ENCODE measurements around the gene DICER1. TPM values are rescaled to one million over a fixed set of nuclear protein-coding genes. Genes with fewer than 3 reads are reported as not detected.

Gene DICER1
- total and polyA plus RNA-seq, 9 of the 15 experiments (the other 6 are each of a cell fraction or from before 2014, with no cell fraction given), result 2.5 to 23.2 (median 12.4) TPM

DNA sequence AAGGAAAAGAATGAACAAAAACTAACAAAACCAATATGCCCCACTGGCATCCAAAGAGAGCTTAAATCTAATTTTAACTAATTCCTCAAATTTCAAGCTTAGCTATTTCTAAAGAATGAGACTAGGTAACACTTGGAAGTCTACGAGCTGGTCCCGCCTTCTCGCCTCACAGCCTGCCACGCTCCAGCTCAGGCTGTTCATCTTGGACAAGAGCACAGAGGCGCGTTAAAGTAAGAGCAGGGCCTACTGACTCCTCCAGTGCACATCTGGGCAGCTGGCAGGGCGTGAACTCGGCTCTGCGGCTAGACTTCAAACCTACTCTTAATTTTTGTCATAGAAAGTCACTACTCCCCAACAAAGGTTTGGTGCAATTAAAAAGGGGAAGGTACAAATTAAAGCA lies 64.6 kb downstream of the DICER1 start (continued):
- TF ChIP-seq CHAMP1 (IDR thresholded peaks at IDR 0.05) (no peak), MLLT1 (IDR thresholded peaks at IDR 0.05) (no peak), RUNX1 (IDR thresholded peaks at IDR 0.05; ENCODE audit: low read depth) (no peak)

GRCh38 chr14:95091581-95091980 lies 65.7 kb downstream of the DICER1 start:
- H3K4me1 ChIP-seq (replicated peaks in 1 of 2; ENCODE audit: control insufficient read depth in 2 of 2, insufficient read depth in 2 of 2, low read length in 2 of 2), result no peaks in the 10 kb centered on the region
- no peak overlapping the region for H3K27ac ChIP-seq (ENCODE audit: extremely low read depth, low read depth, low read length)
- H3K4me2 ChIP-seq (ENCODE audit: insufficient read depth, low read length), result no peak overlapping the region
- H3K9ac ChIP-seq (ENCODE audit: insufficient read depth in 1 of 2, low read depth in 2 of 2, low read length in 2 of 2), result no peak overlapping the region
- H3K9me1 ChIP-seq (ENCODE audit: control insufficient read depth, insufficient read depth, low read length), result no peaks in the 10 kb centered on the region
- peaks cover 25% of the 10 kb centered on the region; the same call in 1 of the 3 replicates for H3K36me3 ChIP-seq (ENCODE audit: control insufficient read depth, insufficient read depth, low read length)
- no peaks in the 10 kb centered on the region for H4K20me1 ChIP-seq (replicated peaks; ENCODE audit: control insufficient read depth, insufficient read depth, low read length)
- no peak overlapping the region for H3K4me3 ChIP-seq
- ATAC-seq (no peak), DNase-seq (ENCODE audit: extremely low read depth in 1 of 4, low spot score in 3 of 4) (no peak), FAIRE-seq (no peak)
- WGBS (ENCODE audit: insufficient coverage, low coverage, missing lambda C conversion rate), result 65% methylated on average over 4 of the region's 4 CpGs
- in situ Hi-C loops (cut with MboI) (no loop called here), intact Hi-C loops (cut with micrococcal nuclease) (loop anchor here (10.0 kb wide), 1 partner anchor 103 kb away; no protein-coding TSS in a partner anchor)
- no peaks in the 10 kb centered on the region for H3K79me2 ChIP-seq (ENCODE audit: control insufficient read depth, insufficient read depth, low read length)
- no peaks in the 10 kb centered on the region for H3K27me3 ChIP-seq (ENCODE audit: control insufficient read depth in 2 of 2, insufficient read depth in 2 of 2, low read length in 2 of 2)
- ChIA-PET POLR2A (no interaction called here), CTCF (ENCODE audit: low intra/inter-chr PET ratio) (no interaction called here)
- H2AFZ ChIP-seq (ENCODE audit: low read depth, low read length), result no peak overlapping the region
- H3K9me3 ChIP-seq (replicated peaks; ENCODE audit: control insufficient read depth, insufficient read depth, low read depth, low read length), result no peaks in the 10 kb centered on the region
- BruUV-seq (replicated peaks), result no TSS peak
- no peak for TF ChIP-seq NCOA4 (IDR thresholded peaks at IDR 0.05; ENCODE audit: partially characterized antibody)

All from K562 (cell line).